ENCODE results near the gene ZNF492.
"Not testable (repeated sequence)": the region's sequence is repeated elsewhere in the genome, so short reads cannot be mapped to it uniquely, and the experiment has no call there.

ZNF492 gene

GRCh38 chr19:22617614-22618320 lies 16.4 kb upstream of the ZNF492 start:
- no peak for DNase-seq (ENCODE audit: low read depth)

GRCh38 chr19:22619371-22619770 lies 14.8 kb upstream of the ZNF492 start:
- no peak for DNase-seq (ENCODE audit: low read depth)

- DNase-seq (ENCODE audit: low read depth) = no peak
Measured at GRCh38 chr19:22619932-22620331, 14.2 kb upstream of the ZNF492 start.

GRCh38 chr19:22620401-22620800 lies 13.7 kb upstream of the ZNF492 start:
- DNase-seq (ENCODE audit: low read depth) = no peak

GRCh38 chr19:22620912-22621311 lies 13.2 kb upstream of the ZNF492 start:
- DNase-seq (ENCODE audit: low read depth) = no peak

- no peak for DNase-seq (ENCODE audit: low read depth)
Measured at GRCh38 chr19:22622020-22622419, 12.1 kb upstream of the ZNF492 start.

- no peak for DNase-seq (ENCODE audit: low read depth)
Measured at GRCh38 chr19:22622901-22623840, 11.0 kb upstream of the ZNF492 start.

- DNase-seq (ENCODE audit: low read depth) = no peak
Measured at GRCh38 chr19:22623841-22624221, 10.3 kb upstream of the ZNF492 start.

GRCh38 chr19:22625266-22626035 lies 8.7 kb upstream of the ZNF492 start:
- DNase-seq (ENCODE audit: low read depth) = no peak

GRCh38 chr19:22627526-22627925 lies 6.6 kb upstream of the ZNF492 start:
- DNase-seq (ENCODE audit: low read depth) = no peak

- DNase-seq (ENCODE audit: low read depth) = no peak
Measured at GRCh38 chr19:22628401-22628800, 5.7 kb upstream of the ZNF492 start.

- no peak for DNase-seq (ENCODE audit: low read depth)
Measured at GRCh38 chr19:22634450-22634827, 315 bp downstream of the ZNF492 start.

- not testable (repeated sequence) for DNase-seq (ENCODE audit: low read depth)
Measured at GRCh38 chr19:22685493-22685892, 51.4 kb downstream of the ZNF492 start.

- not testable (repeated sequence) for DNase-seq (ENCODE audit: low read depth)
Measured at GRCh38 chr19:22702661-22703060, 68.5 kb downstream of the ZNF492 start.

- DNase-seq (ENCODE audit: low read depth) = not testable (repeated sequence)
Measured at GRCh38 chr19:22703096-22703495, 69.0 kb downstream of the ZNF492 start.

- DNase-seq (ENCODE audit: low read depth) = no peak
Measured at GRCh38 chr19:22708983-22709382, 74.9 kb downstream of the ZNF492 start.
